Loucy (cell line): ENCODE measurements around the gene ABCA1.
"Not testable (repeated sequence)": the region's sequence is repeated elsewhere in the genome, so short reads cannot be mapped to it uniquely, and the experiment has no call there.

Experiments
- CTCF ChIP-seq: fragments of 200-600 bp; sonication (generic); conservative IDR thresholded peaks from 2 replicates; pipeline ENCODE4 v1.5.1; 2014; ENCODE audit warnings: mild to moderate bottlenecking, antibody characterized with exemption, low read length
- EZH2phosphoT487 ChIP-seq: fragments of 200-600 bp; IDR thresholded peaks from 2 replicates; pipeline ENCODE4 v1.6.1; 2018; ENCODE audit warnings: antibody characterized with exemption, mild to moderate bottlenecking, moderate library complexity, borderline replicate concordance

- not testable (repeated sequence) for TF ChIP-seq CTCF, EZH2phosphoT487
Measured at GRCh38 chr9:104855258-104855657, 72.7 kb downstream of the ABCA1 start.
